Kidney (tissue), 14 donors: ENCODE results near the gene CRP. TPM values are rescaled to one million over a fixed set of nuclear protein-coding genes. Genes with fewer than 3 reads are reported as not detected.

Source experiments
- DNase-seq, 5 donors: peaks; one replicate each; pipeline ENCODE4 v3.0.0-alpha.2; 2013 to 2020
- FAIRE-seq: peaks from 2 replicates; lab custom pipeline; 2012; peaks lifted over from hg19 to GRCh38; lab: Jason Lieb, UNC
- H3K27ac ChIP-seq, 2 donors: one replicate each; pipeline ENCODE4 v1.7.0; 2013; ENCODE audit warnings: low read depth in 2 of 2, low read length in 2 of 2, inconsistent platforms in 1 of 2
- H3K27me3 ChIP-seq: one replicate; pipeline ENCODE4 v1.7.1; 2013; ENCODE audit warnings: low read length, inconsistent platforms; ENCODE audit not compliant: control insufficient read depth, insufficient read depth
- H3K36me3 ChIP-seq, 3 donors: one replicate each; pipeline versions ENCODE4 v1.7.0 to v1.7.1; 2013; ENCODE audit warnings: low read length in 3 of 3, control low read depth in 1 of 3, inconsistent platforms in 1 of 3; ENCODE audit not compliant: insufficient read depth in 3 of 3, control insufficient read depth in 2 of 3
- H3K4me1 ChIP-seq, 3 donors: one replicate each; pipeline versions ENCODE4 v1.7.0 to v1.7.1; 2013; ENCODE audit warnings: low read length in 3 of 3, inconsistent platforms in 1 of 3, low read depth in 1 of 3; ENCODE audit not compliant: control insufficient read depth in 2 of 3, insufficient read depth in 2 of 3
- H3K4me3 ChIP-seq, 3 donors: one replicate each; pipeline versions ENCODE4 v1.7.0 to v1.8.1; 2013; ENCODE audit warnings: low read length in 3 of 3, control low read depth in 1 of 3, inconsistent platforms in 1 of 3
- H3K9ac ChIP-seq, 3 donors: one replicate each; pipeline versions ENCODE4 v1.7.0 to v1.7.1; 2013; ENCODE audit warnings: low read length in 3 of 3, control low read depth in 1 of 3, inconsistent platforms in 1 of 3
- H3K9me3 ChIP-seq, 3 donors: one replicate each; pipeline versions ENCODE4 v1.7.0 to v1.7.1; 2013; ENCODE audit warnings: low read length in 3 of 3, control low read depth in 1 of 3, inconsistent platforms in 1 of 3; ENCODE audit not compliant: control insufficient read depth in 2 of 3, insufficient read depth in 1 of 3
- CTCF ChIP-seq: IDR thresholded peaks from 3 replicates; pipeline ENCODE4 v1.5.1; 2012; ENCODE audit warnings: mild to moderate bottlenecking, moderate library complexity, borderline replicate concordance; ENCODE audit not compliant: insufficient read depth; ENCODE audit errors: extremely low read depth
- intact Hi-C: fragments of 100-400 bp; cut with DNase I; formaldehyde crosslinking; loops from one replicate; pipeline ENCODE4 v1.11.1; 2022
- polyA plus RNA-seq: library from polyadenylated mRNA; stranded (reverse); fragments of 350-450 nt; fragmentation: Illumina TruSeq; extraction: RNeasy Lipid Tissue Mini Kit (QIAGEN cat#74804); gene quantifications from one replicate; pipeline ENCODE4 v1.2.3, GENCODE V29; 2014; ENCODE audit warnings: low read depth, low replicate concordance; ENCODE audit not compliant: insufficient read depth
- total RNA-seq: library from RNA; stranded (reverse); fragmentation: NEBNext Ultra II Directional; extraction: Animal tissue kit (Norgen Biotek cat#: 25700); gene quantifications from one replicate; pipeline ENCODE4 v1.2.1, GENCODE V29; 2021
- donor health status: control.
- donor health status: control.
- donor health status: control.
- donor health status: control.
- donor health status: control.
- donor health status: DM: yes; HTN: yes; CAD: no.
- donor health status: Normal renal cell carcinoma (clear cell type).

The CRP gene
- total and polyA plus RNA-seq, 2 donors from 2014 or later: not detected

- H3K9me3 ChIP-seq: peaks cover 0 to 6% (median 5%) of the 10 kb centered on the region in 3 donors
- no peak overlapping the region for H3K9ac ChIP-seq
- no peak overlapping the region for H3K4me3 ChIP-seq
- no peak for DNase-seq
- intact Hi-C loops: no loop called here
- no peak for TF ChIP-seq CTCF
- no peaks in the 10 kb centered on the region for H3K4me1 ChIP-seq
- FAIRE-seq: no peak
- H3K27me3 ChIP-seq: no peaks in the 10 kb centered on the region
- H3K36me3 ChIP-seq: no peaks in the 10 kb centered on the region
- no peak overlapping the region for H3K27ac ChIP-seq
These were observed 5.6 kb upstream of the CRP start for GRCh38 chr1:159719990-159720389.

GRCh38 chr1:159715855-159716254, 1.5 kb upstream of the CRP start:
- Histone ChIP-seq H3K9ac (no peak overlapping the region), H3K36me3 (no peaks in the 10 kb centered on the region), H3K4me3 (no peak overlapping the region), H3K4me1 (no peaks in the 10 kb centered on the region), H3K27ac (no peak overlapping the region), H3K9me3 (no peaks in the 10 kb centered on the region), H3K27me3 (no peaks in the 10 kb centered on the region)
- FAIRE-seq: no peak
- intact Hi-C loops: no loop called here
- no peak for TF ChIP-seq CTCF
- no peak for DNase-seq

- no peak for FAIRE-seq
These were observed 2.3 kb downstream of the CRP start for GRCh38 chr1:159712080-159712479.

More at GRCh38 chr1:159712080-159712479, 2.3 kb downstream of the CRP start:
- TF ChIP-seq CTCF: no peak
- Histone ChIP-seq H3K4me1 (no peaks in the 10 kb centered on the region), H3K4me3 (no peak overlapping the region), H3K27me3 (no peaks in the 10 kb centered on the region), H3K9ac (no peak overlapping the region), H3K9me3 (no peaks in the 10 kb centered on the region), H3K36me3 (no peaks in the 10 kb centered on the region), H3K27ac (no peak overlapping the region)
- intact Hi-C loops: no loop called here
- DNase-seq: no peak
